Loucy (cell line): Measurements from ENCODE around the gene FOXK1.

Experiments
- H2AFZ ChIP-seq: fragments of 200-600 bp; sonication (generic); 2 replicates; pipeline ENCODE4 v1.6.0; 2016; ENCODE audit warnings: antibody characterized with exemption, mild to moderate bottlenecking, low read length, moderate library complexity
- H3F3A ChIP-seq: fragments of 200-600 bp; 2 replicates; pipeline ENCODE4 v1.6.0; 2016; ENCODE audit warnings: antibody characterized with exemption, low read depth, mild to moderate bottlenecking
- H3K27me3 ChIP-seq: fragments of 200-600 bp; sonication (generic); 2 replicates; pipeline ENCODE4 v1.6.1; 2014; ENCODE audit warnings: low read length, mild to moderate bottlenecking; ENCODE audit not compliant: insufficient read depth, poor library complexity, severe bottlenecking
- H3K36me3 ChIP-seq: fragments of 200-600 bp; sonication (generic); 2 replicates; pipeline ENCODE4 v1.6.1; 2016; ENCODE audit warnings: low read length; ENCODE audit not compliant: insufficient read depth
- H3K4me1 ChIP-seq: fragments of 200-600 bp; sonication (generic); 2 replicates; pipeline ENCODE4 v1.5.1; 2014; ENCODE audit warnings: low read length, mild to moderate bottlenecking; ENCODE audit not compliant: insufficient read depth, poor library complexity, severe bottlenecking
- H3K4me2 ChIP-seq: fragments of 200-600 bp; sonication (generic); 2 replicates; pipeline ENCODE4 v1.6.0; 2014; ENCODE audit warnings: antibody characterized with exemption, low read length, low read depth, mild to moderate bottlenecking; ENCODE audit not compliant: poor library complexity, severe bottlenecking
- H3K4me3 ChIP-seq: fragments of 200-600 bp; sonication (generic); 2 replicates; pipeline ENCODE4 v1.5.1; 2014; ENCODE audit warnings: low read length, mild to moderate bottlenecking, mixed read lengths; ENCODE audit not compliant: poor library complexity, severe bottlenecking
- H3K79me2 ChIP-seq: fragments of 200-600 bp; sonication (generic); 2 replicates; pipeline ENCODE4 v1.6.1; 2014; ENCODE audit warnings: low read length; ENCODE audit not compliant: insufficient read depth
- H3K9ac ChIP-seq: fragments of 200-600 bp; sonication (generic); 2 replicates; pipeline ENCODE4 v1.6.0; 2014; ENCODE audit warnings: mild to moderate bottlenecking, low read depth, low read length, moderate library complexity; ENCODE audit not compliant: poor library complexity, severe bottlenecking
- H3K9me2 ChIP-seq: fragments of 200-600 bp; sonication (generic); replicated peaks from 2 replicates; pipeline ENCODE4 v1.6.1; 2016; ENCODE audit warnings: low read depth, low read length, mixed read lengths
- H3K9me3 ChIP-seq: fragments of 200-600 bp; sonication (generic); 2 replicates; pipeline ENCODE4 v1.6.1; 2014; ENCODE audit warnings: mild to moderate bottlenecking, antibody characterized with exemption, low read length, low read depth; ENCODE audit not compliant: insufficient read depth
- H4K20me1 ChIP-seq: fragments of 200-600 bp; sonication (generic); 2 replicates; pipeline ENCODE4 v1.6.0; 2014; ENCODE audit warnings: antibody characterized with exemption, low read length, mild to moderate bottlenecking; ENCODE audit not compliant: insufficient read depth, poor library complexity, severe bottlenecking
- EZH2phosphoT487 ChIP-seq: fragments of 200-600 bp; IDR thresholded peaks from 2 replicates; pipeline ENCODE4 v1.6.1; 2018; ENCODE audit warnings: antibody characterized with exemption, mild to moderate bottlenecking, moderate library complexity, borderline replicate concordance
- TF ChIP-seq, protein P1 (sequence below): fragments of 200-600 bp; sonication (generic); conservative IDR thresholded peaks from 2 replicates; pipeline ENCODE4 v1.5.1; 2014; ENCODE audit warnings: mild to moderate bottlenecking, antibody characterized with exemption, low read length

FOXK1 gene

GRCh38 chr7:4803397-4804241, 121.5 kb downstream of the FOXK1 start:
- Histone ChIP-seq H3K4me1 (no peaks in the 10 kb centered on the region), H3F3A (no peaks in the 10 kb centered on the region), H3K9ac (no peak overlapping the region), H3K9me2 (no peaks in the 10 kb centered on the region), H3K79me2 (no peaks in the 10 kb centered on the region), H3K4me3 (no peak overlapping the region), H3K36me3 (no peaks in the 10 kb centered on the region), H3K27me3 (no peaks in the 10 kb centered on the region), H4K20me1 (no peaks in the 10 kb centered on the region), H3K4me2 (no peak overlapping the region), H2AFZ (no peak overlapping the region), H3K9me3 (no peaks in the 10 kb centered on the region)
- TF ChIP-seq, protein P1, sequence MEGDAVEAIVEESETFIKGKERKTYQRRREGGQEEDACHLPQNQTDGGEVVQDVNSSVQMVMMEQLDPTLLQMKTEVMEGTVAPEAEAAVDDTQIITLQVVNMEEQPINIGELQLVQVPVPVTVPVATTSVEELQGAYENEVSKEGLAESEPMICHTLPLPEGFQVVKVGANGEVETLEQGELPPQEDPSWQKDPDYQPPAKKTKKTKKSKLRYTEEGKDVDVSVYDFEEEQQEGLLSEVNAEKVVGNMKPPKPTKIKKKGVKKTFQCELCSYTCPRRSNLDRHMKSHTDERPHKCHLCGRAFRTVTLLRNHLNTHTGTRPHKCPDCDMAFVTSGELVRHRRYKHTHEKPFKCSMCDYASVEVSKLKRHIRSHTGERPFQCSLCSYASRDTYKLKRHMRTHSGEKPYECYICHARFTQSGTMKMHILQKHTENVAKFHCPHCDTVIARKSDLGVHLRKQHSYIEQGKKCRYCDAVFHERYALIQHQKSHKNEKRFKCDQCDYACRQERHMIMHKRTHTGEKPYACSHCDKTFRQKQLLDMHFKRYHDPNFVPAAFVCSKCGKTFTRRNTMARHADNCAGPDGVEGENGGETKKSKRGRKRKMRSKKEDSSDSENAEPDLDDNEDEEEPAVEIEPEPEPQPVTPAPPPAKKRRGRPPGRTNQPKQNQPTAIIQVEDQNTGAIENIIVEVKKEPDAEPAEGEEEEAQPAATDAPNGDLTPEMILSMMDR = no peak
- no peak for TF ChIP-seq EZH2phosphoT487

GRCh38 chr7:4805110-4805983, 123.3 kb downstream of the FOXK1 start:
- Histone ChIP-seq H3K9me3 (no peaks in the 10 kb centered on the region), H3K9ac (no peak overlapping the region), H2AFZ (no peak overlapping the region), H3K4me3 (no peak overlapping the region), H3K79me2 (no peaks in the 10 kb centered on the region), H3K4me2 (no peak overlapping the region), H3K27me3 (no peaks in the 10 kb centered on the region), H3K4me1 (no peaks in the 10 kb centered on the region), H3K9me2 (no peaks in the 10 kb centered on the region), H3F3A (no peaks in the 10 kb centered on the region), H3K36me3 (no peaks in the 10 kb centered on the region), H4K20me1 (no peaks in the 10 kb centered on the region)
- TF ChIP-seq, protein P1 = no peak
- TF ChIP-seq EZH2phosphoT487 = no peak

GRCh38 chr7:4805984-4806300, 123.8 kb downstream of the FOXK1 start:
- no peak overlapping the region for H3K4me2 ChIP-seq
- TF ChIP-seq, protein P1 = no peak
- no peak for TF ChIP-seq EZH2phosphoT487
- no peak overlapping the region for H2AFZ ChIP-seq
- no peaks in the 10 kb centered on the region for H3K36me3 ChIP-seq
- no peaks in the 10 kb centered on the region for H4K20me1 ChIP-seq
- H3K4me3 ChIP-seq = no peak overlapping the region
- no peaks in the 10 kb centered on the region for H3K27me3 ChIP-seq
- no peaks in the 10 kb centered on the region for H3K9me3 ChIP-seq
- H3K79me2 ChIP-seq = no peaks in the 10 kb centered on the region
- H3F3A ChIP-seq = no peaks in the 10 kb centered on the region
- no peak overlapping the region for H3K9ac ChIP-seq
- H3K4me1 ChIP-seq = no peaks in the 10 kb centered on the region
- no peaks in the 10 kb centered on the region for H3K9me2 ChIP-seq
